Activated CD8-positive, alpha-beta T cell treated with anti-CD3 and anti-CD28 coated beads for 36 hours (primary cell): ENCODE measurements around the gene E2F1. TPM values are rescaled to one million over a fixed set of nuclear protein-coding genes. Genes with fewer than 3 reads are reported as not detected.

Experiments
- ATAC-seq: fragments of 200-7000 bp; cut with Tn5 transposase; one replicate; pipeline ENCODE4 v1.10.0; 2021; ENCODE audit warnings: mild to moderate bottlenecking, moderate library complexity
- CTCF ChIA-PET: fragments of 350-600 bp; sonication (Branson Sonifier 250); formaldehyde crosslinking; loops from one replicate; lab custom pipeline; 2021; ENCODE audit warnings: antibody characterized with exemption; lab: Charles Lee
- POLR2A ChIA-PET: fragments of 350-600 bp; sonication (Branson Sonifier 250); formaldehyde crosslinking; loops from one replicate; lab custom pipeline; 2021; ENCODE audit warnings: antibody characterized with exemption; lab: Charles Lee
- DNase-seq: peaks from one replicate; pipeline ENCODE4 v3.0.0-alpha.2; 2020
- H3K27ac Mint-ChIP-seq: one replicate; pipeline ENCODE4 v1.8.0; 2021; ENCODE audit warnings: mild to moderate bottlenecking, mixed read lengths
- H3K27me3 Mint-ChIP-seq: one replicate; pipeline ENCODE4 v1.8.0; 2021; ENCODE audit warnings: mixed read lengths
- H3K36me3 Mint-ChIP-seq: one replicate; pipeline ENCODE4 v1.8.0; 2021; ENCODE audit warnings: low read depth, mixed read lengths
- H3K4me1 Mint-ChIP-seq: one replicate; pipeline ENCODE4 v1.8.0; 2021; ENCODE audit warnings: low read depth, mixed read lengths
- H3K4me3 Mint-ChIP-seq: one replicate; pipeline ENCODE4 v1.8.0; 2021; ENCODE audit warnings: mild to moderate bottlenecking, moderate library complexity, mixed read lengths
- H3K9me3 Mint-ChIP-seq: one replicate; pipeline ENCODE4 v1.8.0; 2021; ENCODE audit warnings: mixed read lengths
- intact Hi-C: fragments of 100-400 bp; cut with micrococcal nuclease; formaldehyde crosslinking; loops from one replicate; pipeline ENCODE4 v1.10.0; 2022
- total RNA-seq, 2 experiments: library from RNA; stranded (reverse); gene quantifications; one replicate each; pipeline ENCODE4 v1.2.3, GENCODE V29; 2021
- TF ChIP-seq, protein P1 (sequence below): fragments of 200-600 bp; IDR thresholded peaks from one replicate; pipeline ENCODE4 v1.8.0; 2022; ENCODE audit warnings: antibody characterized with exemption, mild to moderate bottlenecking

Gene E2F1
- total RNA-seq, 2 experiments from 2014 or later: 71.2 to 72.0 TPM

GRCh38 chr20:33731693-33732165 is 45.5 kb upstream of the E2F1 start, which contains the start of gene ZNF341:
TSS of gene ZNF341 (plus strand) at chr20:33731996. CDS start at chr20:33732022, 26 bp downstream.
- DNase-seq (peak; percentile 90), ATAC-seq (peak; percentile 89)
- ChIA-PET POLR2A (interaction anchor here (1.0 to 2.5 kb wide), 9 partner anchors 12 to 79 kb away, joined by 3 to 27 read pairs (median 5); partner anchors contain the start of genes ACTL10, CHMP4B and PXMP4), CTCF (interaction anchor here (0.6 to 2.5 kb wide), 8 partner anchors 8 to 64 kb away, joined by 3 to 24 read pairs (median 4); partner anchors contain the start of genes ACTL10 and PXMP4)
- intact Hi-C loops: loop anchor here (5.0 kb wide), 2 partner anchors 44 to 64 kb away; partner anchors contain the start of genes ACTL10 and E2F1
- Mint-ChIP-seq H3K27me3 (no peaks in the 10 kb centered on the region), H3K4me1 (peaks cover 21% of the 10 kb centered on the region), H3K27ac (peak within 1 kb of the TSS; percentile 84), H3K9me3 (peaks cover 8% of the 10 kb centered on the region), H3K4me3 (peak within 1 kb of the TSS; percentile 79), H3K36me3 (peaks cover 12% of the 10 kb centered on the region)
- TF ChIP-seq, protein P1, sequence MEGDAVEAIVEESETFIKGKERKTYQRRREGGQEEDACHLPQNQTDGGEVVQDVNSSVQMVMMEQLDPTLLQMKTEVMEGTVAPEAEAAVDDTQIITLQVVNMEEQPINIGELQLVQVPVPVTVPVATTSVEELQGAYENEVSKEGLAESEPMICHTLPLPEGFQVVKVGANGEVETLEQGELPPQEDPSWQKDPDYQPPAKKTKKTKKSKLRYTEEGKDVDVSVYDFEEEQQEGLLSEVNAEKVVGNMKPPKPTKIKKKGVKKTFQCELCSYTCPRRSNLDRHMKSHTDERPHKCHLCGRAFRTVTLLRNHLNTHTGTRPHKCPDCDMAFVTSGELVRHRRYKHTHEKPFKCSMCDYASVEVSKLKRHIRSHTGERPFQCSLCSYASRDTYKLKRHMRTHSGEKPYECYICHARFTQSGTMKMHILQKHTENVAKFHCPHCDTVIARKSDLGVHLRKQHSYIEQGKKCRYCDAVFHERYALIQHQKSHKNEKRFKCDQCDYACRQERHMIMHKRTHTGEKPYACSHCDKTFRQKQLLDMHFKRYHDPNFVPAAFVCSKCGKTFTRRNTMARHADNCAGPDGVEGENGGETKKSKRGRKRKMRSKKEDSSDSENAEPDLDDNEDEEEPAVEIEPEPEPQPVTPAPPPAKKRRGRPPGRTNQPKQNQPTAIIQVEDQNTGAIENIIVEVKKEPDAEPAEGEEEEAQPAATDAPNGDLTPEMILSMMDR: peak; percentile 78

DNA sequence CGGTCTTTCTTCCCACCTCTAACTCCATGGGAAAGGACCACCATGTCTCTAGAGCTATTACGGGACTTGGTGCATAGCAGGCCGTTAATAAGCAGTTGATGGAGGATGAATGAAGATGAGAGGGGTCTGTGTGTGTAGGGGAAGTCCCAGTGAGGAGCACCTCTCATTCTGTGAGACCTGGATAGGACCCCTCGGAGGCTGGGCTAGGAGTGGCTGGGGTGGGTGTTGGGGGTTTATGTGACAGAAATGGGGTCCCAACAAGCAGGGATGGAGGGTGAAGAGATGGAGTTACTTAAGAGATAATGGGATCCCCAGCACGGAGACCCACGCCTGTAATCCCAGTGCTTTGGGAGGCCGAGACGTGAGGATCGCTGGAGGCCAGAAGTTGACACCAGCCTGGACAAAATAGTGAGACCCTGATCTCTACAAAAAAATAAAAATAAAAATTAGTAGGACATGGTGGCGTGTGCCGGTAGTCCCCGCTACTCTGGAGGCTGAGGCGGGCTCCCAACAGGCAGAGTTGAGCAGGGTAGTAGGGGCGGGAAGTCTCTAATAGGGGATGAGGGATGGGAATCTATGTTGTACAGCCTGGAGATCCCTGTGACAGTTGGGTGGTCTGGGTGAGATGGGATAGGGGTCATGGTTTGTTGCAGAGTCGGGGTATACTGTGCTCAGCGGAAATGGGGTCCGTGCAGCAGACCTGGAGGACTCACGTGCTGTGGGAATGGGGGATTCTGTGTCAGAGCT is 44.9 kb upstream of the E2F1 start:
- peak overlapping the region; percentile 84 for H3K27ac Mint-ChIP-seq
- DNase-seq (no peak), ATAC-seq (no peak)
- peaks cover 21% of the 10 kb centered on the region for H3K4me1 Mint-ChIP-seq
- peaks cover 8% of the 10 kb centered on the region for H3K36me3 Mint-ChIP-seq
- H3K27me3 Mint-ChIP-seq: no peaks in the 10 kb centered on the region
- peak overlapping the region; percentile 79 for H3K4me3 Mint-ChIP-seq
- ChIA-PET POLR2A (interaction anchor here (1.3 to 2.5 kb wide), 5 partner anchors 11 to 80 kb away, joined by 3 to 27 read pairs (median 9); partner anchors contain the start of genes CHMP4B and PXMP4), CTCF (interaction anchor here (0.6 to 2.5 kb wide), 4 partner anchors 8 to 63 kb away, joined by 3 to 24 read pairs (median 8); partner anchors contain the start of genes ACTL10 and PXMP4)
- intact Hi-C loops: loop anchor here (5.0 kb wide), 2 partner anchors 44 to 64 kb away; partner anchors contain the start of genes ACTL10 and E2F1
- TF ChIP-seq, protein P1: no peak
- H3K9me3 Mint-ChIP-seq: peaks cover 3% of the 10 kb centered on the region

DNA sequence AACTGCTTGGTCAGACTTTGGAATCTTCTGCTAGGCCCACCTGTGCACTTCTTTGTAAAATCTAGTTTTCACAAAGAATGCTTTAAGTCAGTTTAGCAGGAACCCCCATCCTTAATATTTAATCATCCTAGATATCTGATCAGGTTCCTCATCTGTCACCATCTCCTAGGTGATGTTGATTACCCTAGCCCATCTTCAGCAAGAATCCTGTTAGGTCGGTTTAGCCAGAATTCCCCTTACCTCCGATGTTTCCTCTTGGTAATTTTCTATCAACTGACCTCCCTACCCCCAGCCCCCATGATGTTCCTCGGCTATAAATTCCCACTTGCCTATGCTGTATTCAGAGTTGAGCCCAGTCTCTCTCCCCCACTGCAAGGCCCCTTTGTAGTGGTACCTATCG is 42.9 kb upstream of the E2F1 start:
- H3K4me3 Mint-ChIP-seq: no peak overlapping the region
- H3K4me1 Mint-ChIP-seq: peaks cover 18% of the 10 kb centered on the region
- no peak for DNase-seq
- H3K27ac Mint-ChIP-seq: no peak overlapping the region
- intact Hi-C loops: no loop called here
- no peaks in the 10 kb centered on the region for H3K9me3 Mint-ChIP-seq
- CTCF ChIA-PET: interaction anchor here (1.3 kb wide), 1 partner anchor 10 kb away, joined by 4 read pairs; no protein-coding TSS in a partner anchor
- H3K27me3 Mint-ChIP-seq: no peaks in the 10 kb centered on the region
- no peaks in the 10 kb centered on the region for H3K36me3 Mint-ChIP-seq
- POLR2A ChIA-PET: interaction anchor here (1.1 kb wide), 1 partner anchor 48 kb away, joined by 3 read pairs; no protein-coding TSS in a partner anchor
- TF ChIP-seq, protein P1: no peak
- ATAC-seq: no peak

- TF ChIP-seq, protein P1: no peak
- DNase-seq (no peak), ATAC-seq (no peak)
- ChIA-PET POLR2A (interaction anchor here (1.1 kb wide), 1 partner anchor 47 kb away, joined by 3 read pairs; no protein-coding TSS in a partner anchor), CTCF (interaction anchor here (1.3 kb wide), 1 partner anchor 9 kb away, joined by 4 read pairs; no protein-coding TSS in a partner anchor)
- intact Hi-C loops: no loop called here
- Mint-ChIP-seq H3K27me3 (no peaks in the 10 kb centered on the region), H3K4me3 (no peak overlapping the region), H3K4me1 (peaks cover 12% of the 10 kb centered on the region), H3K27ac (no peak overlapping the region), H3K9me3 (no peaks in the 10 kb centered on the region), H3K36me3 (no peaks in the 10 kb centered on the region)
These were observed 42.3 kb upstream of the E2F1 start for GRCh38 chr20:33728463-33728862.
